GM20431 (cell line): Measurements from ENCODE around the gene CIC.

Source experiments
- in situ Hi-C: fragments of 300-500 bp; cut with MseI, MboI; formaldehyde crosslinking; loops from one replicate; pipeline ENCODE4 v1.15.0; 2020; ENCODE audit warnings: low sequenced_read_pairs; ENCODE audit not compliant: unreplicated experiment

The CIC gene

GRCh38 chr19:42274065-42274682 lies 5.1 kb downstream of the CIC start:
- in situ Hi-C loops = no loop called here

- in situ Hi-C loops = no loop called here
These were observed 6.1 kb downstream of the CIC start for GRCh38 chr19:42275103-42275502.

- in situ Hi-C loops = no loop called here
These were observed 6.5 kb downstream of the CIC start for GRCh38 chr19:42275517-42275916.

GRCh38 chr19:42276284-42276683 lies 7.2 kb downstream of the CIC start:
- in situ Hi-C loops = no loop called here

- in situ Hi-C loops = no loop called here
These were observed 7.8 kb downstream of the CIC start for GRCh38 chr19:42276821-42277220.

GRCh38 chr19:42277821-42278451 lies 8.9 kb downstream of the CIC start:
- in situ Hi-C loops = no loop called here

GRCh38 chr19:42278452-42279154 lies 9.6 kb downstream of the CIC start:
- in situ Hi-C loops = no loop called here

- in situ Hi-C loops = no loop called here
These were observed 10.3 kb downstream of the CIC start for GRCh38 chr19:42279155-42279901.

GRCh38 chr19:42279902-42280814 lies 11.1 kb downstream of the CIC start:
- in situ Hi-C loops = no loop called here

- in situ Hi-C loops = no loop called here
These were observed 11.7 kb downstream of the CIC start for GRCh38 chr19:42280815-42281145.

GRCh38 chr19:42281146-42281826 lies 12.2 kb downstream of the CIC start:
- in situ Hi-C loops = no loop called here

- in situ Hi-C loops = no loop called here
These were observed 13.0 kb downstream of the CIC start for GRCh38 chr19:42281827-42282762.

- in situ Hi-C loops = no loop called here
These were observed 13.8 kb downstream of the CIC start for GRCh38 chr19:42282819-42283187.

GRCh38 chr19:42283188-42284065 lies 14.4 kb downstream of the CIC start:
- in situ Hi-C loops = no loop called here

- in situ Hi-C loops = no loop called here
These were observed 15.0 kb downstream of the CIC start for GRCh38 chr19:42284066-42284501.

- in situ Hi-C loops = no loop called here
These were observed 15.7 kb downstream of the CIC start for GRCh38 chr19:42284591-42285341.

- in situ Hi-C loops = no loop called here
These were observed 16.5 kb downstream of the CIC start for GRCh38 chr19:42285541-42285941.
